Choroid plexus epithelial cell (primary cell): Measurements from ENCODE around the gene MON1A.

Source experiments
- DNase-seq: peaks from one replicate; pipeline ENCODE4 v3.0.0-alpha.2; 2010; ENCODE audit warnings: low read depth
- H3K4me3 ChIP-seq: 2 replicates; pipeline ENCODE4 v1.5.1; 2011; ENCODE audit warnings: low read depth, mild to moderate bottlenecking, control low read depth, low read length, moderate library complexity
- TF ChIP-seq, protein P1 (sequence below): conservative IDR thresholded peaks from 2 replicates; pipeline ENCODE4 v1.5.1; 2011; ENCODE audit warnings: low read depth, mild to moderate bottlenecking, control low read depth, inconsistent platforms, low read length, moderate library complexity

Gene MON1A

DNA sequence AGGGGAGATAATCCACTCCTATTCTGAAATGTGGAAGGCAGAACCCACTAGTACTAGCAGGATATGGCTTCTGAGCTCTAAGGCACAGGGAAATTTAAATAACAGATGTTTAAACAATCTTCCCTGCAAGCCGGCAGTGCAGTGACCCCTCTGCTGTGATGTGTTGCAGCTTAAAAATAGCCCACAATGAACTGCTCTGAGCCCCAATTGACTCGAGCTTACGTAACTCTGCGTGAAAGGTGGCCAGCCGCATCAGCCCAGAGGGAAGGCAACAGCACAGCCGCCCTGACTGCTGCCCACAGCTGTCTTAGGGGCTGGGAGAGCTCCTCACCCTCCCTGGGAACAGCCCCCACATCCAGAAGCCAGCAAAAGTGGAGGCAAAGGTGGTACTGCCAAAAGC is 47.4 kb downstream of the MON1A start:
- DNase-seq, result peak; percentile 55
- H3K4me3 ChIP-seq, result no peak overlapping the region
- TF ChIP-seq, protein P1, sequence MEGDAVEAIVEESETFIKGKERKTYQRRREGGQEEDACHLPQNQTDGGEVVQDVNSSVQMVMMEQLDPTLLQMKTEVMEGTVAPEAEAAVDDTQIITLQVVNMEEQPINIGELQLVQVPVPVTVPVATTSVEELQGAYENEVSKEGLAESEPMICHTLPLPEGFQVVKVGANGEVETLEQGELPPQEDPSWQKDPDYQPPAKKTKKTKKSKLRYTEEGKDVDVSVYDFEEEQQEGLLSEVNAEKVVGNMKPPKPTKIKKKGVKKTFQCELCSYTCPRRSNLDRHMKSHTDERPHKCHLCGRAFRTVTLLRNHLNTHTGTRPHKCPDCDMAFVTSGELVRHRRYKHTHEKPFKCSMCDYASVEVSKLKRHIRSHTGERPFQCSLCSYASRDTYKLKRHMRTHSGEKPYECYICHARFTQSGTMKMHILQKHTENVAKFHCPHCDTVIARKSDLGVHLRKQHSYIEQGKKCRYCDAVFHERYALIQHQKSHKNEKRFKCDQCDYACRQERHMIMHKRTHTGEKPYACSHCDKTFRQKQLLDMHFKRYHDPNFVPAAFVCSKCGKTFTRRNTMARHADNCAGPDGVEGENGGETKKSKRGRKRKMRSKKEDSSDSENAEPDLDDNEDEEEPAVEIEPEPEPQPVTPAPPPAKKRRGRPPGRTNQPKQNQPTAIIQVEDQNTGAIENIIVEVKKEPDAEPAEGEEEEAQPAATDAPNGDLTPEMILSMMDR, result no peak

DNA sequence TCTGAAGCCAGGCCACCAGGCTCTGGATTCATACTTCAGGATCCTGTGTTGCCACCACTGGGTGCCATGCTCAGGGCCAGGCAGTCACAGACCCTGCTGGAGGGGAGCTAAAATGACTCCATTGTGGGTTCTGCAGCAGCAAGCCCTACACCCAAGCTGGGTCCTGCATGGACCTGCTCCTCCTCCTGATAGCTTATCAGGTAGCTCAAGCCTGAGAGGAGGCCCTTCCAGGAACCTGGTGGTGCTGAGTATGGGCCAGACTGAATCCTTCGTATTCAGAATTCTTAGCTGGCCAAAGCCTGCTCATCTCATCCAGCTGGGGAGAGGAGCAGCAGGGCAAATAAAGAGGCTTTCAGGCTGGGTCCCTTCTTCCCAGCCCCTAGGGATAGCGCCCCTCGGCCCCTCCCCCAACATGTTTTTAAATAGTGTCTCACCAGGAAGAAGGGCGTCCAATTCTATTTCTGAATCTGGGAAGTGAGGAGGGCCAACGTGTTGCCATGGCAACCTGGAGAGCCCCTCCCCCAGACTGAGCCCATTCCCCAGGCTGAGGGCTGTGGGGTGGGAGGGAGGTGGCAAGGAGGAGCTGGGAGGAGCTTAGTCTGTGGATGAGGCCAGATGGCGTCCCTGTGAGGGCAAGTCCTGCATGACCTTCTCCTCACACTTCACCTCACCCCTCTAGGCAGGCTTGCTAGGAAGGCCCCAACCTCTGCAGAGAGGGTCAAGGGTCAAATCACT is 48.9 kb downstream of the MON1A start:
- TF ChIP-seq, protein P1, result no peak
- DNase-seq, result no peak
- H3K4me3 ChIP-seq, result no peak overlapping the region

DNA sequence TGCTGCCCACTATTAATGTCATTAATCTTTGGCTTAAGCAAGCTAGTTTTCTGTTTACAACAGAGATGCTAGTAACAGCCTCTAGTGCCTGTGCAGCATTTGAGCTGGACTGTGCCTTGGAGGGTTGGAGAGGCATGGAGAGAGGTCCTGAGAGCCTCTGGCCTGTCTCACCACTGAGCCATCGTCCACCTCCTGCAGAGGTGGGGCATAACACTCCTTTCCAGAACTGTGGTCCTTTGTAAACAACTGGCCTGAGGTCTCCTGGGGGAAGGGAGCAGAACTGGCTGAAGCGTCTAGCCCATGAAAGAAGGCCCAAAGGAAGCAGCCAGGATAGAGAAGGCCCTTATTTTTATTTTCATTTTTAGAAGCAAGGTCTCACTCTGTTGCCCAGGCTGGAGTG is 49.9 kb downstream of the MON1A start:
- DNase-seq, result no peak

DNA sequence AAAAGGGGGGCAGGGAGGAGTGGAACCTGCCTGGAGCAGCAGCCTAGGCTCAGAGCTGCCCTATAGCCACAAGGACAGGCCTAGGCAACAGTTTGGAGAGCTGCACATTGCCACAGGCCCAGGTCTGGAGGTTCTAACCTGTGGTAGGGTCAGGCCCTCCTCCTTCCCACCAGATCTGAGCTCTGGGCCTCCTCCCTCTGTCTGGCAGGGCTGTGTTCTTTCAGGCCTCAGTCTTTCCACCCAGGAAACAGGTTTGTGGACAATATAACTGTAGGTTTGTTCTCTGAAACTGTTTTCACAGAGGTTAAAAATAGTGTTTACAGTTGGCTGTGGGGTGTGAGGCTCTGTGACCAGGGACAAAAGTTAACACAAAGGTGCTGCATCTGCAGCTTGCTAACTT is 50.9 kb downstream of the MON1A start:
- H3K4me3 ChIP-seq, result no peak overlapping the region
- DNase-seq, result no peak
- TF ChIP-seq, protein P1, result no peak

More for the DNA sequence above, 49.9 kb downstream of the MON1A start:
- TF ChIP-seq, protein P1, result no peak
- H3K4me3 ChIP-seq, result no peak overlapping the region

DNA sequence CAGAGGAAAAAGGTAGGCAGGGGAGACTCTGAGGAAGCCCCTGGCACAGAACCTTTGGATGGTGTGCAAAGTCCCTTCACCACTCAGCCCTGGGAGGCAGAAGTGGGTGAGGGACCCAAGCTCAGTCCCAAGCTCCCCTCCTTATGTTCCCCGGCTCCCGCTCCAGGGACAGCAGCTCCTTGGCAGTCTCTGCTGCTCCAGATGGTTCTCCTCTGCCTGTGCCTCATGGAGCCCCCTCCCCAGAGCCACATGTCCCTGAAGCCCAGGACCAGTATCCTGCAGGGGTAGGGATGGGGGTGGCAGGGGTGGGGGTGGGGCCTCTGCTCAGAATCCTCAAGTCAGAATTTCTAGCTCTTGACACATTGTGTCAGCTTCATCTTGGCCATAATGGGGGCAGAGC is 51.9 kb downstream of the MON1A start:
- TF ChIP-seq, protein P1, result no peak
- no peak for DNase-seq
- H3K4me3 ChIP-seq, result no peak overlapping the region

DNA sequence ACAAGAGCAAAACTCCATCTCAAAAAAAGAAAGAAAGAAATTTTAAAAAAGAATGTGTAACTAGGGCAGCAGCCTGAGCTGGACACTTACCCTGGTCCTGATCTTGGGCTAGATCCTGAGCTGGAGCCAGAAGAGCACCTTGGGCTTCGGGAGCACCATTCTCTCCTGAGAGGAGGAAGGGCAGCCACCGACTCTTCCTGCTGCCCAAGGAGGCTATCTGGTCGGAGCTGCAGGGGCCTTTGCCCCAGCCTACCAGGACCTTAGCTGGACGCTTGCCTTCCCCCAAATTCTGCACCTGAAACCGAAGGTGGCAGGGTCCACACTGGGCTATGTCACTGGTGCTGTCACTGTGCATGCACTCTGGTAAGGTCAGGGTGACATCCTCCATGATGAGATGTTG is 53.0 kb downstream of the MON1A start:
- TF ChIP-seq, protein P1, result no peak
- no peak overlapping the region for H3K4me3 ChIP-seq
- DNase-seq, result no peak

DNA sequence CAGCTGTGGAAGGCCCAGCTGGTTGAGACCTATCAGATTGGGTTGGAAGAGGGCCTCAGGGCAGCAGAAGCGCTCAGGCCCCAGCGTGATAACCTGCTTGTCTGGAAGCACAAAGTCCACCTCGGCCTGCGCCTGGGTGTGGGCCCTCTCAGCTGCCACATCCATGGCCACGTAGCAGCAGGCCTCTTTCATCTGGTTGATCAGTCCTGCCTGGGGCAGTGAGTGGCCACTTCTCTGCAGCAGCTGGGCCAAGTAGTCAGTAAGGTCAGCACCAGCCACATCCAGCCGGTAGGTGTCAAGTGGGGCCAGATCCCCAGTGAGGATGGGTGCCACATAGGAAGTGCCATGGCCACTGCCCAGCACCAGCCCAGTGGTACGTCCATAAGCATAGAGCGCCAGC is 56.0 kb downstream of the MON1A start:
- no peak overlapping the region for H3K4me3 ChIP-seq
- no peak for DNase-seq
- TF ChIP-seq, protein P1, result no peak
